Kidney (tissue), 14 donors: ENCODE data around the gene MTRFR. TPM values are rescaled to one million over a fixed set of nuclear protein-coding genes. Genes with fewer than 3 reads are reported as not detected.

Experiments used
- DNase-seq, 5 donors: peaks; one replicate each; pipeline ENCODE4 v3.0.0-alpha.2; 2013 to 2020
- FAIRE-seq: peaks from 2 replicates; lab custom pipeline; 2012; peaks lifted over from hg19 to GRCh38; lab: Jason Lieb, UNC
- H3K27ac ChIP-seq, 2 donors: one replicate each; pipeline ENCODE4 v1.7.0; 2013; ENCODE audit warnings: low read depth in 2 of 2, low read length in 2 of 2, inconsistent platforms in 1 of 2
- H3K27me3 ChIP-seq: one replicate; pipeline ENCODE4 v1.7.1; 2013; ENCODE audit warnings: low read length, inconsistent platforms; ENCODE audit not compliant: control insufficient read depth, insufficient read depth
- H3K36me3 ChIP-seq, 3 donors: one replicate each; pipeline versions ENCODE4 v1.7.0 to v1.7.1; 2013; ENCODE audit warnings: low read length in 3 of 3, control low read depth in 1 of 3, inconsistent platforms in 1 of 3; ENCODE audit not compliant: insufficient read depth in 3 of 3, control insufficient read depth in 2 of 3
- H3K4me1 ChIP-seq, 3 donors: one replicate each; pipeline versions ENCODE4 v1.7.0 to v1.7.1; 2013; ENCODE audit warnings: low read length in 3 of 3, inconsistent platforms in 1 of 3, low read depth in 1 of 3; ENCODE audit not compliant: control insufficient read depth in 2 of 3, insufficient read depth in 2 of 3
- H3K4me3 ChIP-seq, 3 donors: one replicate each; pipeline versions ENCODE4 v1.7.0 to v1.8.1; 2013; ENCODE audit warnings: low read length in 3 of 3, control low read depth in 1 of 3, inconsistent platforms in 1 of 3
- H3K9ac ChIP-seq, 3 donors: one replicate each; pipeline versions ENCODE4 v1.7.0 to v1.7.1; 2013; ENCODE audit warnings: low read length in 3 of 3, control low read depth in 1 of 3, inconsistent platforms in 1 of 3
- H3K9me3 ChIP-seq, 3 donors: one replicate each; pipeline versions ENCODE4 v1.7.0 to v1.7.1; 2013; ENCODE audit warnings: low read length in 3 of 3, control low read depth in 1 of 3, inconsistent platforms in 1 of 3; ENCODE audit not compliant: control insufficient read depth in 2 of 3, insufficient read depth in 1 of 3
- CTCF ChIP-seq: IDR thresholded peaks from 3 replicates; pipeline ENCODE4 v1.5.1; 2012; ENCODE audit warnings: mild to moderate bottlenecking, moderate library complexity, borderline replicate concordance; ENCODE audit not compliant: insufficient read depth; ENCODE audit errors: extremely low read depth
- intact Hi-C: fragments of 100-400 bp; cut with DNase I; formaldehyde crosslinking; loops from one replicate; pipeline ENCODE4 v1.11.1; 2022
- polyA plus RNA-seq: library from polyadenylated mRNA; stranded (reverse); fragments of 350-450 nt; fragmentation: Illumina TruSeq; extraction: RNeasy Lipid Tissue Mini Kit (QIAGEN cat#74804); gene quantifications from one replicate; pipeline ENCODE4 v1.2.3, GENCODE V29; 2014; ENCODE audit warnings: low read depth, low replicate concordance; ENCODE audit not compliant: insufficient read depth
- total RNA-seq: library from RNA; stranded (reverse); fragmentation: NEBNext Ultra II Directional; extraction: Animal tissue kit (Norgen Biotek cat#: 25700); gene quantifications from one replicate; pipeline ENCODE4 v1.2.1, GENCODE V29; 2021
- donor health status: control.
- donor health status: control.
- donor health status: control.
- donor health status: control.
- donor health status: control.
- donor health status: DM: yes; HTN: yes; CAD: no.
- donor health status: Normal renal cell carcinoma (clear cell type).

Gene MTRFR
- total and polyA plus RNA-seq, 2 donors from 2014 or later, result 12.8 to 17.8 TPM

- Histone ChIP-seq H3K4me1 (peaks cover 0 to 22% (median 0%) of the 10 kb centered on the region in 3 donors), H3K27ac (no peak overlapping the region), H3K9ac (no peak overlapping the region), H3K9me3 (no peaks in the 10 kb centered on the region), H3K27me3 (no peaks in the 10 kb centered on the region), H3K4me3 (no peak overlapping the region), H3K36me3 (peaks cover 0 to 8% (median 5%) of the 10 kb centered on the region in 3 donors)
- no peak for DNase-seq
- no peak for FAIRE-seq
- intact Hi-C loops, result no loop called here
- TF ChIP-seq CTCF, result no peak
Observed at GRCh38 chr12:123267335-123267920, 34.2 kb downstream of the MTRFR start.

GRCh38 chr12:123267991-123268843, 35.0 kb downstream of the MTRFR start:
- H3K36me3 ChIP-seq, result peaks cover 0 to 6% (median 3%) of the 10 kb centered on the region in 3 donors
- H3K27ac ChIP-seq, result peak overlapping the region in 1 of 2 donors; percentile 8
- peaks cover 0 to 22% (median 0%) of the 10 kb centered on the region in 3 donors for H3K4me1 ChIP-seq
- no peak overlapping the region for H3K4me3 ChIP-seq
- H3K9ac ChIP-seq, result no peak overlapping the region
- H3K27me3 ChIP-seq, result no peaks in the 10 kb centered on the region
- DNase-seq (peak; percentile 37 to 80 (median 69)), FAIRE-seq (no peak)
- H3K9me3 ChIP-seq, result no peaks in the 10 kb centered on the region
- intact Hi-C loops, result no loop called here
- TF ChIP-seq CTCF, result no peak

GRCh38 chr12:123268850-123269249, 35.6 kb downstream of the MTRFR start:
- H3K27ac ChIP-seq, result peak overlapping the region in 1 of 2 donors; percentile 8
- H3K36me3 ChIP-seq, result peaks cover 0 to 6% (median 3%) of the 10 kb centered on the region in 3 donors
- peak in 1 of 5 donors; percentile 83 for DNase-seq
- H3K27me3 ChIP-seq, result no peaks in the 10 kb centered on the region
- H3K4me3 ChIP-seq, result no peak overlapping the region
- no peak for FAIRE-seq
- peaks cover 0 to 22% (median 0%) of the 10 kb centered on the region in 3 donors for H3K4me1 ChIP-seq
- intact Hi-C loops, result no loop called here
- no peaks in the 10 kb centered on the region for H3K9me3 ChIP-seq
- no peak overlapping the region for H3K9ac ChIP-seq
- no peak for TF ChIP-seq CTCF
